IMR-90 (cell line): ENCODE results near the gene BCKDK. TPM values are rescaled to one million over a fixed set of nuclear protein-coding genes. Genes with fewer than 3 reads are reported as not detected.

Source experiments
- ATAC-seq: fragments of 200-7000 bp; cut with Tn5 transposase; 2 replicates; pipeline ENCODE4 v1.9.1; 2020; ENCODE audit warnings: low read depth, mild to moderate bottlenecking, moderate library complexity
- BruUV-seq: library from RNA; stranded (reverse); fragments of 400-500 nt; replicated peaks from 2 replicates; lab custom pipeline; 2021; lab: Mats Ljungman, UMichigan
- CTCF ChIA-PET: fragments of 300-600 bp; formaldehyde crosslinking; extraction: SDS; loops from one replicate; lab custom pipeline; 2021; ENCODE audit warnings: antibody characterized with exemption; lab: Yijun Ruan, JAX
- POLR2A ChIA-PET: fragments of 300-600 bp; sonication (Branson Sonifier 250); formaldehyde crosslinking; loops from one replicate; lab custom pipeline; 2022; ENCODE audit warnings: antibody characterized with exemption; ENCODE audit not compliant: unreplicated experiment; lab: Charles Lee
- DNase-seq: peaks from one replicate; pipeline ENCODE4 v3.0.0; 2013
- H2AFZ ChIP-seq: replicated peaks from 2 replicates; pipeline ENCODE3; 2013; ENCODE audit warnings: low read length, mild to moderate bottlenecking; ENCODE audit not compliant: poor library complexity
- H2AK5ac ChIP-seq: 2 replicates; pipeline ENCODE4 v1.6.1; 2013; ENCODE audit warnings: low read depth, low read length, inconsistent platforms
- H2AK9ac ChIP-seq: replicated peaks from 2 replicates; pipeline ENCODE3; 2013; ENCODE audit warnings: mild to moderate bottlenecking, low read depth, low read length, moderate library complexity; ENCODE audit not compliant: poor library complexity
- H2BK120ac ChIP-seq: 2 replicates; pipeline ENCODE4 v1.6.1; 2013; ENCODE audit warnings: low read depth, low read length, inconsistent platforms
- H2BK15ac ChIP-seq: 3 replicates; pipeline ENCODE4 v1.6.1; 2013; ENCODE audit warnings: low read depth, low read length, inconsistent platforms
- H2BK20ac ChIP-seq: 2 replicates; pipeline ENCODE4 v1.6.1; 2013; ENCODE audit warnings: low read depth, mild to moderate bottlenecking, inconsistent platforms, low read length, moderate library complexity
- H2BK5ac ChIP-seq: 2 replicates; pipeline ENCODE4 v1.6.1; 2013; ENCODE audit warnings: mild to moderate bottlenecking, low read depth, low read length, inconsistent platforms; ENCODE audit not compliant: poor library complexity, severe bottlenecking
- H3K14ac ChIP-seq: replicated peaks from 2 replicates; pipeline ENCODE4 v1.6.1; 2013; ENCODE audit warnings: low read depth, low read length, inconsistent platforms
- H3K18ac ChIP-seq: 2 replicates; pipeline ENCODE4 v1.6.1; 2013; ENCODE audit warnings: low read depth, low read length, control low read depth
- H3K23ac ChIP-seq: 2 replicates; pipeline ENCODE4 v1.6.1; 2013; ENCODE audit warnings: low read depth, low read length, inconsistent platforms
- H3K27ac ChIP-seq: 2 replicates; pipeline ENCODE4 v1.5.1; 2013; ENCODE audit warnings: mild to moderate bottlenecking, control low read depth, low read length; ENCODE audit not compliant: insufficient read depth
- H3K27me3 ChIP-seq: 2 replicates; pipeline ENCODE4 v1.6.1; 2013; ENCODE audit warnings: low read length; ENCODE audit not compliant: control insufficient read depth, insufficient read depth
- H3K36me3 ChIP-seq: 2 replicates; pipeline ENCODE4 v1.6.1; 2013; ENCODE audit warnings: low read length, mixed read lengths; ENCODE audit not compliant: control insufficient read depth, insufficient read depth
- H3K4ac ChIP-seq: 2 replicates; pipeline ENCODE4 v1.6.1; 2013; ENCODE audit warnings: low read depth, low read length, inconsistent platforms
- H3K4me1 ChIP-seq: 2 replicates; pipeline ENCODE4 v1.6.1; 2013; ENCODE audit warnings: low read length, mixed read lengths; ENCODE audit not compliant: control insufficient read depth, insufficient read depth
- H3K4me2 ChIP-seq: 2 replicates; pipeline ENCODE4 v1.6.1; 2013; ENCODE audit warnings: low read depth, mild to moderate bottlenecking, control low read depth, low read length, moderate library complexity
- H3K4me3 ChIP-seq: 2 replicates; pipeline ENCODE4 v1.5.1; 2013; ENCODE audit warnings: low read depth, mild to moderate bottlenecking, control low read depth, low read length, moderate library complexity; ENCODE audit not compliant: insufficient read depth
- H3K56ac ChIP-seq: 2 replicates; pipeline ENCODE4 v1.6.1; 2013; ENCODE audit warnings: low read length, inconsistent platforms; ENCODE audit not compliant: insufficient read depth; ENCODE audit errors: extremely low read depth
- H3K79me1 ChIP-seq, 2 experiments: 2 replicates each; pipeline ENCODE4 v1.6.1; 2013; ENCODE audit warnings: low read length in 2 of 2, inconsistent platforms in 1 of 2, low read depth in 1 of 2
- H3K9ac ChIP-seq: 2 replicates; pipeline ENCODE4 v1.6.1; 2013; ENCODE audit warnings: low read depth, low read length, control low read depth
- H3K9me1 ChIP-seq: 2 replicates; pipeline ENCODE4 v1.6.1; 2013; ENCODE audit warnings: low read length, inconsistent platforms; ENCODE audit not compliant: insufficient read depth
- H3K9me3 ChIP-seq: 2 replicates; pipeline ENCODE4 v1.6.1; 2013; ENCODE audit warnings: low read length; ENCODE audit not compliant: control insufficient read depth, insufficient read depth
- H4K20me1 ChIP-seq: 2 replicates; pipeline ENCODE4 v1.6.1; 2013; ENCODE audit warnings: low read length, inconsistent platforms; ENCODE audit not compliant: insufficient read depth
- H4K5ac ChIP-seq: 2 replicates; pipeline ENCODE4 v1.6.1; 2013; ENCODE audit warnings: mild to moderate bottlenecking, low read depth, low read length, control low read depth
- H4K8ac ChIP-seq, 2 experiments: 2 replicates each; pipeline ENCODE4 v1.6.1; 2013; ENCODE audit warnings: low read depth in 2 of 2, low read length in 2 of 2, control low read depth in 1 of 2, inconsistent platforms in 1 of 2
- H4K91ac ChIP-seq: 2 replicates; pipeline ENCODE4 v1.6.1; 2013; ENCODE audit warnings: low read depth, low read length, inconsistent platforms; ENCODE audit not compliant: insufficient read depth
- CEBPB ChIP-seq: IDR thresholded peaks from 2 replicates; pipeline ENCODE4 v1.6.1; 2012; ENCODE audit warnings: low read depth, low read length, improper control_type of control experiment
- FOS ChIP-seq: fragments of 150-350 bp; IDR thresholded peaks from 2 replicates; pipeline ENCODE4 v1.6.1; 2016; ENCODE audit warnings: low read depth, low read length
- WGBS, 2 experiments: methylation state at CpG; one replicate each; pipeline versions ENCODE4 v1.1.5 to v1.1.7; 2013; ENCODE audit warnings: missing lambda C conversion rate in 2 of 2; ENCODE audit not compliant: insufficient read length in 1 of 2; ENCODE audit errors: extremely low coverage in 2 of 2; 5-methylcytosine and 5-hydroxymethylcytosine counted together
- dilution Hi-C: fragments of 300-500 bp; cut with HindIII; formaldehyde crosslinking; loops from one replicate; pipeline ENCODE4 v1.14.3; 2018; ENCODE audit warnings: low sequenced_read_pairs; ENCODE audit not compliant: unreplicated experiment
- in situ Hi-C: fragments of 300-500 bp; cut with MboI; formaldehyde crosslinking; loops from 3 replicates; pipeline ENCODE4 v1.14.3; 2019; ENCODE audit warnings: low sequenced_read_pairs, inconsistent platforms, mixed read lengths
- intact Hi-C: fragments of 100-400 bp; cut with micrococcal nuclease; formaldehyde crosslinking; loops from 2 replicates; pipeline ENCODE4 v1.10.0; 2022
- polyA plus RNA-seq, 3 experiments: library from polyadenylated mRNA; depleted of rRNA; stranded (reverse); fragments of >200 nt; gene quantifications; 2 replicates each; pipeline ENCODE4 v1.2.3, GENCODE V29; 2012; ENCODE audit warnings: low replicate concordance in 1 of 3
- total RNA-seq: library from RNA; depleted of rRNA; stranded (reverse); fragments of >200 nt; gene quantifications from 2 replicates; pipeline ENCODE4 v1.2.3, GENCODE V29; 2012
- TF ChIP-seq, protein P1 (sequence below): conservative IDR thresholded peaks from 2 replicates; pipeline ENCODE4 v1.5.1; 2012; ENCODE audit warnings: mild to moderate bottlenecking, low read depth, low read length, improper control_type of control experiment

The BCKDK gene
- total and polyA plus RNA-seq, 2 of the 4 experiments (the other 2 are of a cell fraction): 26.0 to 79.3 TPM

DNA sequence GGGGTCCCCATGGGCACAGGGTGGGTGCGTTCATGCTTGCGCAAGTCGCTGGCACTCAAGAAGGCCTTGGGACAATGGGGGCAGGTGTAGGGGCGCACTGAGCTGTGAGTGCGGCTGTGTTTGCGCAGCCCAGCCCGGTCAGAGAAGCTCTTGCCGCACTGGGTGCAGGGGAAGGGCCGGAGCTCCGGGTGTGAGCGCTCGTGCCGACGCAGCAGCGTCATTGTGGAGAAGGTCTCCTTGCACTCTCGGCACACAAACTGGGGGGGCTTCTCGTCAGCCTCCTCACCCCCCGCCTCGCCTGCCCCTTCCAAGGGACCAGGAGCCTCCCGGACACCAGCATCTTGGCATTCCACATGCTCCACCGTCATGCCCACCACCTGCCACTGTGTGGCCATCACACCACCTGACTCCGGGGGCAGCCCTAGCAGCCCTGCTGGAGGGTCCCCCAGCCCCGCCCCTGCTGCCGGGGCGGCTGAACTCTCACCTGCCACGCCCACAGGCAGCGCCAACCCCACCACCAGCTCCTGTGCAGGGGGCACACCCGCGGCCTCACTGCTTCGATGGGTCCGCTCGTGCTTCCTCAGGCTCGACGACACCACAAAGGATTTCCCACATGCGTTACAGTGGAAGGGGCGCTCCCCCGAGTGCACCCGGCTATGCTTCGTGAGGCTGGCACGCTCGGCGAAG is 46.9 kb upstream of the BCKDK start:
- no TSS peak for BruUV-seq
- Histone ChIP-seq H3K4ac (no peak overlapping the region), H3K27ac (no peak overlapping the region), H3K9ac (no peak overlapping the region), H4K20me1 (no peaks in the 10 kb centered on the region; the same call in 1 of the 2 replicates), H3K4me1 (peaks cover 12% of the 10 kb centered on the region), H2BK5ac (no peak overlapping the region), H4K91ac (no peak overlapping the region), H2AFZ (no peak overlapping the region), H3K27me3 (no peaks in the 10 kb centered on the region), H3K4me3 (no peak overlapping the region), H3K36me3 (peaks cover 26% of the 10 kb centered on the region), H2AK9ac (peak overlapping the region; percentile 55), H3K18ac (no peak overlapping the region), H3K9me3 (no peaks in the 10 kb centered on the region), H3K4me2 (no peak overlapping the region), H2BK120ac (no peak overlapping the region), H4K5ac (no peak overlapping the region), H3K23ac (no peak overlapping the region), H2BK15ac (no peak overlapping the region), H2AK5ac (no peak overlapping the region), H3K14ac (no peak overlapping the region), H3K9me1 (peaks cover 21% of the 10 kb centered on the region), H3K56ac (no peak overlapping the region), H2BK20ac (no peak overlapping the region), H3K79me1 (peaks cover 26 to 44% of the 10 kb centered on the region in 2 experiments; a peak in 3 of 4 replicates), H4K8ac (no peak overlapping the region)
- dilution Hi-C loops: no loop called here
- ChIA-PET CTCF (no interaction called here), POLR2A (no interaction called here)
- in situ Hi-C loops: no loop called here
- intact Hi-C loops: no loop called here
- WGBS, 2 experiments: 97% methylated on average over 27 of the region's 42 CpGs; no CpG with 5 or more reads in 1 of the 2 experiments
- DNase-seq (no peak), ATAC-seq (no peak)
- no peak for TF ChIP-seq FOS
- TF ChIP-seq, protein P1, sequence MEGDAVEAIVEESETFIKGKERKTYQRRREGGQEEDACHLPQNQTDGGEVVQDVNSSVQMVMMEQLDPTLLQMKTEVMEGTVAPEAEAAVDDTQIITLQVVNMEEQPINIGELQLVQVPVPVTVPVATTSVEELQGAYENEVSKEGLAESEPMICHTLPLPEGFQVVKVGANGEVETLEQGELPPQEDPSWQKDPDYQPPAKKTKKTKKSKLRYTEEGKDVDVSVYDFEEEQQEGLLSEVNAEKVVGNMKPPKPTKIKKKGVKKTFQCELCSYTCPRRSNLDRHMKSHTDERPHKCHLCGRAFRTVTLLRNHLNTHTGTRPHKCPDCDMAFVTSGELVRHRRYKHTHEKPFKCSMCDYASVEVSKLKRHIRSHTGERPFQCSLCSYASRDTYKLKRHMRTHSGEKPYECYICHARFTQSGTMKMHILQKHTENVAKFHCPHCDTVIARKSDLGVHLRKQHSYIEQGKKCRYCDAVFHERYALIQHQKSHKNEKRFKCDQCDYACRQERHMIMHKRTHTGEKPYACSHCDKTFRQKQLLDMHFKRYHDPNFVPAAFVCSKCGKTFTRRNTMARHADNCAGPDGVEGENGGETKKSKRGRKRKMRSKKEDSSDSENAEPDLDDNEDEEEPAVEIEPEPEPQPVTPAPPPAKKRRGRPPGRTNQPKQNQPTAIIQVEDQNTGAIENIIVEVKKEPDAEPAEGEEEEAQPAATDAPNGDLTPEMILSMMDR: no peak
- no peak for TF ChIP-seq CEBPB
